NCI-H1417 (cell line): ENCODE results near the gene TFG.

Experiments used
- DNase-seq, 3 experiments: peaks; one replicate each; lab custom pipeline; 2025; lab: John Stamatoyannopoulos, UW

TFG gene

DNA sequence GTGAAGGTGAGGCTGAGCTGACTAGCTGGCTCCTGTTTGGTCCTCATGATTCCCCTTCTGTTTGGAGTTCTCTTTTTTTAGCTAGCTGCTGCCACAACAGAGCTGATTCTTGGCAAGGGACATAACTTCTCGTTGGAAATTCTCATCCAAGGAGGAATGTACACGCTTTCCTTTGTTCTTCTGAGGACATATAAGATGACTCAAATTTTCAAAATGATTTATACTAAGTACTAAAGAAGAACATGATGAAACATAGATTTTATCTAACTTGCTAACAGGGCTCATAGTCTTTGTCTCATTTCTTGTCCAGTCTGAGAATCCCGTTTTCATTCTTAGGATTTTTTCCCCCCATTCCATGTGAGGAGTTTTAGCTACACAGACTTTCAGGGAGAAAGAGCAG, 2.9 kb upstream of the TFG start:
- no peak for DNase-seq

DNA sequence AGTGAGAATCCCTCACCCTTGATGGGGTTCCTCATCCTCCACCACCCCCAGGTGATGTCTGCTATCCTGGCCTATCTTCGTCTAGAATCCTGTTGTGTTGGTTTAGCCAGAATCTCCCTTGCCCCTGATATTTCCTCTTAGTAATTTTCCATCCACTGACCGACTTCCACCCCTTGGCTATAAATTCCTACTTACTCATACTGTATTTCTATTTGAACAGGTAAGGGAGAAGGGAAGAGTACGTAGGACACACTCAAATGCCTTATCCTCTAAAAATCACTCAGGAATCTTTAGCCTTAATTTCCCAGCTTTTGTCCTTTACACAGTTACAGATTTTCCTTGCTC, 678 bp upstream of the TFG start:
- no peak for DNase-seq

DNA sequence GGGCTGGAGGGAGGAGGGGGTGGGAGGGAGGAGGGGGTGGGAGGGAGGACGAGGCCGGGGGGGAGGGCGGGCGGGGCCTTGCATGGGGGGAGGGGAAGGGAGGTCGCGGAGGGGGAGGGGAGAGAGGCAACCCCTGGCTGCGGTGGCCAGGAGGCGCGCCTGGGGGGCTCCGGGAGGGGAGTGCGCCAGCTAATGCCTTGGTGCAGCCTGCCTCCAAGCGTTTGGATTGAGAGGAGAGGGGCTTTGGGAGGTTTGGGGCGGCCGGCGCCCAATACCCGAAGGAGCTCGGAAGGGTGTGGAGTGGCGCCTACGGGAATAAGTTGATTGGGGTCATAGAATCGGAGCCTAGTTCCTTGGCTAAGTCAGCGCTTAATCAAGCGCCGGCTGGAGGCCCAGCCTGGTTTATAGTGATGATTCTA, 557 bp downstream of the TFG start:
- peak in 2 of 3 experiments; percentile 73 to 78 for DNase-seq

DNA sequence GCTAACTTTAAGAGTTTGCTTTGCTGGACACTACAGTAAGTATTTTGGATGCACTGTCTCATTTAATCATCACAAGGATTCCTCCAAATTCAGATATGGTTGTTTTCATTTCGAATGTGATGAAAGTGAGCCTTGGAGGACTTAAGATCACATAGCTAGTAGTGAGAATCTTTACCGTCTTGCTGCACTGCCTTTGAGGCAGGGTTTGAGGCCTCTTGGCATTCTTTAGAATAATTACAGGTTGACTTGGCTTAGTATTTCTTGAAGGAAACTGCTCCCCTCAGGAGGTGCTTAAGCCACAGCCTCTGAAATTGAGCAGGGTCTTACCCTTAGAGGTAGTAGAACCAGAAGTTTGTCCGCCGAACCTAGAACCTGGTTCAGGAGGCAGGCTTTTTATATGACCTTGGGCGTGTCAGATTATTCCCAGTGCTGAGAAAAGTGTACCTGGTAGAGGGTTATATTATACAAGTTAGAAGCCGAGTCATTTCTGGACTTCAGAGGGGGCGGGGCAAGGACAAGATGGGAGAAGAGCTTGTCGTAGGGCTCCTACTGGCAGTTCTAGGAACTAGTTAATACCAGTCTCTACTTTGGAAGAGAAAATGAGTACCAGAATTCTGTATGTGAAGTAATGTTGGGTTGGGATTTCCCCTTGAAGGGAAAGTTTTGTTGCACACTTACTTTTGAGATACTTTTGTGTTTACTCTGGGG, 1.1 kb downstream of the TFG start:
- DNase-seq, result peak in 2 of 3 experiments; percentile 39 to 58

DNA sequence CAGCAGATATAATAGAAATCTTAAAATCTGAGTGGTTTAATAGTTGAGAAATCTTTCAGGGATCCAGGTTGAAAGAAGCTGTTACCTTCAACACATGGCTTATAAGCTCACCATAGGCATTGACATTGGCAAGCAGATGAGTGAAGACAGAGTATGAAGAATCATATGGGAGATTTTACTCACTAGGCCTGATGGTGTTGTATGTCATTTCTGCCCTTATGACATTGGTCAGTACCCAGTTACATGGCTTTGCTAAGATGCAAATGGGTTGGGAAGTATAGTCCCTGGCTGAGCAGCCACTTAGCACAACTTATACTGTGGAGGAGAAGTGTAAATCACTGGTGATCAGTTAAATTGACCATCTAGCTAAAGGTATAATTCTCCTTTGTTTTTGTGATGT, 5.9 kb downstream of the TFG start:
- DNase-seq, result no peak

DNA sequence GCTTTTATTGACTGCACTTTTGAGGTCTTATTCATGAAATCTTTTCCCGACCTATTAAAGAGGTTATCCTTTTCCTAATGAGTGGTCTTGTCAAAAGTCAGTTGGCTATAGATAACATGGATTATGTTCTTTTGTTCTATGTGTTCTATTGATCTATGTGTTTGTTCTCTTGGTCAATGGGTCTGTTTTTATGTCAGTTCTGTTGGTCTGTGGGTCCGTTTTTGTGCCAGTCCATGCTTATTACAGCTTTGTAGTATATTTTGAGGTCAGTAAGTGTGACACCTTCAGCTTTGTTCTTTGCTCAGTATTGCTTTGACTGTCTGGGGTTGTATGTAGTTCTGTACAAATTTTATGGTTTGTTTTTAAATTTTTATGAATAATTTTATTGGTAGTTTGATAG, 7.8 kb downstream of the TFG start:
- DNase-seq, result no peak

DNA sequence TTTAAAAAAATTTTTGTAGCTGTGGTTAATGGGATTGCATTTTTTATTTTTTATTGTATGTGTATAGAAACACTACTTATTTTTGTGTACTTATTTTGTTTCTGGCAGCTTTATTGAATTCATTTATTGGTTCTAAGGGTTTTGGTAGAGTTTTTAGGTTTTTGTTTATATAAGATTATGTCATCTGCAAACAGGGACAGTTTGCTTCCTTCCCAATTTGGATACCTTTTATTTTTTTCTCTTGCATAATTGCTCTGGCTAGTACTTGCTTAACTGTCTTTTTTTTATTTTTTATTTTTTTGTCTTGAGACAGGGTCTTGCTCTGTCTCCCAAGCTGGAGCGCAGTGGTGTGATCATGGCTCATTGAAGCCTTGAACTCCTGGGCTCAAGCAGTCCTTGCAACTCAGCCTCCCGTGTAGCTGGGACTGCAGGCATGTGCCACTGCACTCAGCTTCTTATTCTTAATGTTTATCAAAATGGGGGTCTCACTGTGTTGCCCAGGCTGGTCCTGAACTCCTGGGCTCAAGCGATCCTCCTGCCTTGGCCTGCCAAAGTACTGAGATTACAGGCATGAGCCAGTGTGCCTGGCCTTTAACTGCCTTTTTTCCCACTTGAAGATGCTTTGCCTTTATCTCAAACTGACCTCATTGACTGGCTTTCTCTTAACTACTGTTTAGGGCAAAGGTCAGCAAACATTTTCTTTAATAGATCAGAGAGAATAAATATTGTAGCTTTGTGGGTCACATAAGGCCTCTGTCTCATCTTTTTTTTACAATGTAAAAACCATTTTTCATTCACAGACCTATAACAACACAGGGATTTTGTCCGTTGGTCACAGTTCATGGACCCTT, 8.6 kb downstream of the TFG start:
- no peak for DNase-seq

DNA sequence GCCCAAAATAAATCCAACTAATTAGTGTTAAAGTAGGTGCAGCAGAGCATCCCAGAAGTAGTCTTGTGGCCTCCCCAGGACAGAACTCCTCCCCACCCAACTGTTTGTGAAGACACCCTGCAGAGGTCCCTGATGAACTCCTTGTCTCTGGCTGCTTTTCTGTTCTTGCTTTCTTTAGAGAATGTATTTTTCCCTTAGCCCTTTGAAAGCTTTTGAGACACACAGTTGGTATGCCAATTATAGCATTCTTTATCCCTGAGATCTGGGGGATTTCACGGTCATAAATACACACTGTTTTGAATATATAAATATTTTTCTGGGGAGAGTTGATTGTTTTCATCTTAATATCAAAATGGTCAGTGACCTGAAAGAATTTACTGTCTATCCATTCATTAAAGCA, 9.8 kb downstream of the TFG start:
- DNase-seq, result no peak

DNA sequence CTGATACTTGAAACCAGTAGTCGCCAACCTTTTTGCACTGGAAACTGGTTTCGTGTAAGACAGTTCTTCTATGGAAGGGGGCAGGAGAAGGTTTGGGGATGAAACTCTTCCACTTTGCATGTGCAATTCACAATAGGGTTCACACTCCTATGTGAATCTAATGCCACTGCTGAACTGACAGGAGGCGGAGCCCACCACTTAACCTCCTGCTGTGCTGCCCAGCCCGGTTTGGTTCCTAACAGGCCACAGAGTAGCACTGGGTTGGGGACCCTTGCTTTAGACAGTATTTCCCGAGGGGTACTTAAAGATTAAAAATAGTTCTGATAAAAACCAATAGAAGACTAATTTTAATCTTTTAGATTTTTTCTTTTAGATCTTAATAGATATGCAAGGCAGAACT, 11.1 kb downstream of the TFG start:
- DNase-seq, result peak in 2 of 3 experiments; percentile 9 to 49

DNA sequence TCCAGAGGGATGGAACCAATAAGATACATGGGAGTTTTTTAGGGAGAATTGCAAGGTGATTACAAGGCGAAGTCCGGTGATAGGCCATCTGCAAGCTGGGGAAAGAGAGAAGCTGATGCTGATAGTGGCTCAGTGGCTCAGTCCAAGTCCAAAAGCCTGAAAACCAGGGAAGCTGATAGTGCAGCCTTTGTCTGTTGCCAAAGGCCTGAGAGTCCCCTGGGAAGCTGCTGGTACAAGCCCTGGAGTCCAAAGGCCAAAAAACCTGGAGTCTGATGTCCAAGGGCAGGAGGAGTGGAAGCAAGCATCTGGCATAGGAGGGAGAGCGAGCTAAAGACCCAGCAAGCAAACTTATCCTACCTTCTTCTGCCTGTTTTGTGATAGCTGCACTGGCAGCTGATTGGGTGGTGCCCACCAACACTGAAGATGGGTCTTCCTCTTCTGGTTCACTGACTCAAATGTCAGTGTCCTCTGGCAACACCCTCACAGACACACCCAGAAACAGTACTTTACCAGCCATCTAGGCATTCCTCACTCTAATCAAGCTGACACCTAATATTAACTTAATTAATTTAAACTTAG, 16.7 kb downstream of the TFG start:
- DNase-seq, result no peak

DNA sequence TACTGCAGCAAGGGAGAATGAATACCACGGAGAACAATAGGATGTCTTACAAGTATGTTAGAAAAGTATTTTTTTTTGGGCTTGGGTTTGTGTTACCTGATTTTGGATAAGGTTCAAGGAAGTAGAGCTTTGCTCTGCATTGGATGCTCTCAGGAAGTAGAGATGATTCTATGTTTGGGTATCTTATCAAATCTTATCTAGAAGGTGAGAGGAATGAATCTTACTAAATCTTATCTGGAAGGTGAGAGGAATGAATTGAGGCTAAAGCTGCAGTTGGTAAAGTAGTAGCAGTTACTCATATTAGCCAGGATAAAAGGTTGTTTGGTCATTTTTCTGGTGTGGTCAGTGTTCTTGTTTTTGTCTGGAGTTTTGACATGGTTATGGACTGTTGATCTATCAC, 17.4 kb downstream of the TFG start:
- no peak for DNase-seq

DNA sequence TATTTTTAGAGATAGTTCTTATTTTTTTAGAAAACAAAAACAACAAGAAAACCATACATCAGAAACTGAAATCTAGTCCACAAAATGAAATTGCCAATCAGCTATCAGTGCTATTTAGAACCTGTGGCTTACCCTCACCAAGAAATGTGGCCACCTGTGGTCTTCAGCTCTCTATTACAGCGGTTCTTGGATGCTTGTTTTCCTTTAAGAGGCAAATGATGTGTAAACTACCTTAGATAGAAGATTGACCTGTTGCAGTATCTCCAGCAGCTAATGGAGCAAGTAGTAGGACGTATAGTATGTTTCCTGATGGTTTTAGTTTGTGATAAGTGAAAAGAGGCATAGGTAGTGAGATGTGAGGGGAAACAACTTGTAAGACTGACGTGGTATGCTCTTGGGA, 21.2 kb downstream of the TFG start:
- no peak for DNase-seq

DNA sequence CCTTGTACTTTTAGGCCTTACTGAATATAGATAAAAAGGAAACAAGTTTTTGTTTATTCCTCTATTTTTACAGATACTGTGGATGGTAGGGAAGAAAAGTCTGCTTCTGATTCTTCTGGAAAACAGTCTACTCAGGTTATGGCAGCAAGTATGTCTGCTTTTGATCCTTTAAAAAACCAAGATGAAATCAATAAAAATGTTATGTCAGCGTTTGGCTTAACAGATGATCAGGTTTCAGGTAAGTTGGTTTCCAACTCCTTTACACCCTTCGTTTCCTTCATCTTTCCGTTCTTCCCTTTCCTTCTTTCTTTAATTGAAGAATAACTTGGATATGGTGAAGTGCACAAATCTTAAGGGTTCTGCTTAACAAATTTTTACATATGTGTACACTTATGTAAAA, 23.1 kb downstream of the TFG start:
- no peak for DNase-seq

DNA sequence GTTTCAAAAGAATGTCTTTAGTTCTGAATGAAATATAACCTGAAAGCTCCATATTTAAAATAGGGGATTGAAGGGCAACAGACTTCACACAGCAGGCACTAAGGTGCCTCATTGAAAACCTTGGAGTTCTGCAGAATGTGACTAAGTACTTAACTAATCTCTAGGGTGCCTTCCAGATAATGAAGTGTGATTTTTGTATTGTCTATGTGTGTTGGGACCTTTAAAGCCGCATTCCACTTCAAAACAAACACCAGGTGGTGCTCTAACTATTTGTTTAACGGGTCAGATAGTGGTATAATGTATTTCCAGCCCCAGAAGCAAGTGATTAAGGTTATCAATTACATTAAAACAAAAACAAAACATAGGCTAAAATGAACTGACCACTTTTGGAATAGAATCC, 28.0 kb downstream of the TFG start:
- DNase-seq, result peak in 2 of 3 experiments; percentile 13 to 56

DNA sequence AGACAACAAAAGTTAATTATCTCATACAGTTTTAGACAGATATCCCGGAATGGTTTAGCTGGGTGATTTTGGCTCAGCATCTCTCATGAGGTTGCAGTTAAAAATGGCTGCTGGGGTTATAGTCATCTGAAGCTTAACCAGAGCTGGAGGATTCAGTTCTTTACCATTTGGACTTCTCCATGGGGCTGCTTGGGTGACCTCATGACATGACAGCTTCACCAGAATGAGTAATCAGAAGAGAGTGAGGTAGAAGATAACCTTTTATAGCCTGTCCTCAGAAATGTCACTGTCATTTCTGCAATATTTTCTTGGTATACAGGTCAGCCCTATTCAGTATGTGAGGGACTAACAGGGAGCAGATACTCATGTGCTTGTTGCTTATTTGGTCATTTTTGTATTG, 30.9 kb downstream of the TFG start:
- DNase-seq, result no peak

DNA sequence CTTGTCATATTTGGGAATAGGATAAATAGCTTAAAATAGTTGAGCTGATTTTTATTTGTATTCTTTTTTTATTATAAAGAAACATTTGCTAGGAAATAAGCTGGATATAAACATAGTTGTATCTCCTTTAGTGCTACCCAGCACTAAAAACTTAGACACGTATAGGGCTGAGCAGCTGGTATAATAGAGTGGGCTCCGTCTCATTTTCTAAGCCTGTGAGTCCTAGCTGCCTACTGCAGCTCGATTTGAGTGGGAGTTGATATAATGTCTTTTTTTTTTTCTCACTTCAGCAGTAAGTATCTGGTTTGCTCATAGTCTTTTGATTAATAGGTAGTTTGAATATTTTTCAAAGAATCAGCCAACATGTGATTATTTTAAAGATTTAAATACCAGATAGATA, 34.2 kb downstream of the TFG start:
- DNase-seq, result no peak

DNA sequence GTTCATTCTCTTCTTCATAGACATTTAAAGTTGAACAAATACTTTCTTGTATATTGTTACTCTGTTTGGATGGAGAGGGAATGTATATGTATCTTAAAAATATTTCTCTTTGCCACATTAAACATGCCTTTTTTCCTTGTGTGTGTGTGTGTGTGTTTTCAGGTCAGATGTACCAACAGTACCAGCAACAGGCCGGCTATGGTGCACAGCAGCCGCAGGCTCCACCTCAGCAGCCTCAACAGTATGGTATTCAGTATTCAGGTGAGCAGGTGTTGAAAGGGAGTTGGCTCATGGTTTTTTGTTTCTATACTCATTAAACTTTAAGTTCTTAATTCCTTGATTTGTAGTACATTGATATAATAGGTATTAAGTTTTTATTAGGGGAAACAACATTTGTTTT, 35.4 kb downstream of the TFG start:
- no peak for DNase-seq

DNA sequence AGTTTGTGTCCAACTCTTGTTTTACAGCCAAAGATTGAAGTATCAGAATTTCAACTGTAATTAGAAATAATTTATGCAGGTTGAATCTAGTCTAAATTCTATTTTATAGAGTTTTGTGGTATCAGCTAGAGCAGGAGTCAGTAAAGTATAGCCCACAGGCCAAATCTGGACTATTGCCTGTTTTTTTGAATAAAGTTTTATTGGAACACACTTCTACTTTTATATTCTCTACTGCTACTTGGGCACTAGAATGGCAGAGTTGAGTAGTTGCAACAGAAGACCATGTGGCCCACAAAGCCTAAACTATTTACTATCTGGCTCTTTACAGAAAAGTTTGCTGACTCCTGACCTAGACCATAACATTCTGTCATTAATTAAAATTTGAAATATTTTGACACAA, 36.3 kb downstream of the TFG start:
- no peak for DNase-seq

DNA sequence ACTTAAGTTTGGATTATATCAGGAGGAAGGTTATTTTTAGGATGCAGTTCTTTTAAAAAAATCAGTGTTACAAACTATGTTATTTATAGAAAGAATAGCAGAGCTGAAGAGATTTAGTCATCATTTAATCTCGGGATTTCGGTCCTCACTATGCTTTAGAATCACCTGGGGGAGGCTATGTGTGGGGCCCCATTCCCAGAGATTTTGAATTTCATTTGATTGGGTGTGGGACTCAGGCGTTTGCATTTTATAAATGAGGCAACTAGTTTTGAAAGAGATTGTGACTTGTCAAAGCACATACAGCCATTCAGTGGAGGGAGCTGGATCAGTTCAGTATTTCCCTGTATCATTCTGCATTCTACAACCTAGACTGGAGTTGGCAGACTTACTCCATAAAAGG, 36.8 kb downstream of the TFG start:
- no peak for DNase-seq

DNA sequence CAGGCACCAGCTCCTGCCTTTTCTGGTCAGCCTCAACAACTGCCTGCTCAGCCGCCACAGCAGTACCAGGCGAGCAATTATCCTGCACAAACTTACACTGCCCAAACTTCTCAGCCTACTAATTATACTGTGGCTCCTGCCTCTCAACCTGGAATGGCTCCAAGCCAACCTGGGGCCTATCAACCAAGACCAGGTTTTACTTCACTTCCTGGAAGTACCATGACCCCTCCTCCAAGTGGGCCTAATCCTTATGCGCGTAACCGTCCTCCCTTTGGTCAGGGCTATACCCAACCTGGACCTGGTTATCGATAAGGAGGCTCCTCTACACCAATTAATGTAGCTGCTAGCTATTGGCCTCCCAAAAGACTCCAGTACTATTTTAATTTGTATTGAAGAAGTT, 38.9 kb downstream of the TFG start:
- no peak for DNase-seq

DNA sequence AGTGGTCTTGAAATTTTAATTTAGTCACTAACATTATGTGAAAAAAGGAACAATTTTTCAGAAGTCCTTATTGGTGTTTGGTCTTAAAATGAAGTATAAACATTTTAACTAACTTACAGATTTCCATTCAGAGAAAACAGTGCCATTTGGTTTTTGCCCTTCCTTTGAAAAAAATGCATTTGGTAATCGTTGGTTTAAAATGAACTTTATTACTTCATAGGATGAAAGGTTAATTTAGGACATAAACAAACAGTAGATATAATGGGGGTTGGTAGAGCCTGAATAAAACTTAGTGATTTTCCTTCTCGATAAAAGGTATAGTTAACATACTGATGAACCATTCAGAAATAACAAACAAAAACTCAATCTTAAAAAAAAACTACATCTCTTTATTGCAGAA, 39.7 kb downstream of the TFG start:
- DNase-seq, result no peak

DNA sequence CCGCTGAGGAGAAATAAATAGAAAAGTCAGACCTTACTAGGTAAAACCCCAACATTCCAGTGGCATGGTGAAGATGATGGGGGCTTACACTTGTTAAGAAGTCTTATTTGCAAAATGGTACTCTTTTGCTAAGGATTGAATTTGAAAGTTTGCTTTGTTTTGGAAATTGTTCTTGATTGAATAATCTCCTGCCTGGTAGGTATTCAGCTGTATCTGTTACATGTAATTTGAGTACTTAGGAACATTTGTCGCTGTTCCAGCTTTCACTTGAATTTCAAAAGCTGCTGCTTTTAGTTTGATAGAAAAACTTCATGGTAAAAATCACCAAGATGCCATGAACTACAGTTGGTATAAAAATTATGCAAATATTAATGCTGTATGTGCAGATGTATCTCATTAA, 44.6 kb downstream of the TFG start:
- no peak for DNase-seq

DNA sequence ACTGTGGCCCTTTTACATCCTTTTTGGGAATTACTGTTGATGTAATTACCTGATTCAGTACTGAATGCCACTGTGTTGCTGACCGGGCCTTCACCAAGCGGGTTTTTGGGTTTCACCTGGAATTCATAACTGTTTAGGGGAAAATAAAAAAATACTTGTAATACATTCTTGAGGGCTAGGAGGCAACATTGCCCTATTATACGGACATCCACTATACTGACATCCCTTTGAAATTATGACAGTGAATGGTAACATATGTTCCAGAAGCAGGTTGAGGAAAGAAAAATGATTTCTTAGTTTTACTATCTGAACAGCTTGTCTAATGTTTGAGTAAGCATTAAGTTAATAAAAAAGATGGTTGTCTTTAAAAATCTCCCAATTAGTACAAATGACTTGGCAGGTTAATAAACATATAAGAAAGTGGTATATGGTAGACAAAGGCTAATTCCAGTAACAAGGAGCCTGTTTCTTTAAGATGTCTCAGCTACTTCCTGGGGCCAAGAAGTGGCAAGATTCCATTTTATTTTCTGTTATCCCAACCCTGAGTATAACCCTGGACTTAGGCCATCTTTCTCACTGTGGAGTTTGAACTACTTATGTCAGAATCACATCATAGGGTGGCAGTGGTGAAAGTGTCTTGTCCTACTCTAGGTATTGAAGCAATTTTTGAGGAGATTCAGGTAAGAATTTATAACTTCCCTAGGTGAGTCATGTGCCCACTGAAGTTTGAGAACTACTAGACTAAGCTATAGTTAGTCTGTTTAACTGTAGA, 45.5 kb downstream of the TFG start:
- DNase-seq, result peak in 1 of 3 experiments; percentile 9
